Adipocyte (in vitro differentiated cells): ENCODE results near the gene SRI.

Source experiments
- DNase-seq: peaks from one replicate; pipeline ENCODE4 v3.0.0-alpha.2; 2015; ENCODE audit warnings: low read depth
- H3K27me3 ChIP-seq: replicated peaks from 2 replicates; pipeline ENCODE4 v1.7.0; 2013; ENCODE audit warnings: mild to moderate bottlenecking, low read length, moderate library complexity; ENCODE audit not compliant: control insufficient read depth, insufficient read depth
- H3K36me3 ChIP-seq: 2 replicates; pipeline ENCODE4 v1.7.0; 2013; ENCODE audit warnings: low read length, mild to moderate bottlenecking, moderate library complexity; ENCODE audit not compliant: control insufficient read depth, insufficient read depth, severe bottlenecking
- H3K4me1 ChIP-seq: 2 replicates; pipeline ENCODE4 v1.7.0; 2013; ENCODE audit warnings: mild to moderate bottlenecking, low read length, moderate library complexity; ENCODE audit not compliant: control insufficient read depth, insufficient read depth
- H3K4me3 ChIP-seq: 2 replicates; pipeline ENCODE4 v1.7.0; 2013; ENCODE audit warnings: mild to moderate bottlenecking, low read length, moderate library complexity
- H3K9ac ChIP-seq: 2 replicates; pipeline ENCODE4 v1.7.0; 2013; ENCODE audit warnings: mild to moderate bottlenecking, low read length, moderate library complexity
- H3K9me3 ChIP-seq: 2 replicates; pipeline ENCODE4 v1.7.0; 2013; ENCODE audit warnings: mild to moderate bottlenecking, low read length, moderate library complexity; ENCODE audit not compliant: control insufficient read depth

The SRI gene

DNA sequence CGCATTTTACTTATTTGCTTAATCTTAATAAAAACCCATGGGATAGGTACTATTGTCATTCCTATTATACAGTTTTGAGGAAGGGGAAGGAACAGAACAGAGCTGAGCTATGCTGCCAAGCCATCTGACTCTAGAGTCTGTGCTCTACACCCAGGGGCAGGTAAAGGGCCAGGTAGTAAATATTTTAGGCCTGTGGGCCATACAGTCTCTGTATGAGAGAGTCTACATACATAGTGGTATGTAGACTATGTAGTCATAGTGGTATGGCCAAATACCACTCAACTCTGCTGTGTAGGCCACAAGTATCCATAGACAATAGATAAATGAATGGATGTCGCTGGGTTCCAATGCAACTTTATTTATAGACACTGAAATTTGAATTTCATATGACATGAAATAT lies 3.4 kb upstream of the SRI start:
- no peak for DNase-seq
- H3K9ac ChIP-seq = no peak overlapping the region
- no peaks in the 10 kb centered on the region for H3K36me3 ChIP-seq
- no peak overlapping the region for H3K4me3 ChIP-seq
- no peaks in the 10 kb centered on the region for H3K27me3 ChIP-seq
- peaks cover 42% of the 10 kb centered on the region for H3K4me1 ChIP-seq
- no peaks in the 10 kb centered on the region for H3K9me3 ChIP-seq

DNA sequence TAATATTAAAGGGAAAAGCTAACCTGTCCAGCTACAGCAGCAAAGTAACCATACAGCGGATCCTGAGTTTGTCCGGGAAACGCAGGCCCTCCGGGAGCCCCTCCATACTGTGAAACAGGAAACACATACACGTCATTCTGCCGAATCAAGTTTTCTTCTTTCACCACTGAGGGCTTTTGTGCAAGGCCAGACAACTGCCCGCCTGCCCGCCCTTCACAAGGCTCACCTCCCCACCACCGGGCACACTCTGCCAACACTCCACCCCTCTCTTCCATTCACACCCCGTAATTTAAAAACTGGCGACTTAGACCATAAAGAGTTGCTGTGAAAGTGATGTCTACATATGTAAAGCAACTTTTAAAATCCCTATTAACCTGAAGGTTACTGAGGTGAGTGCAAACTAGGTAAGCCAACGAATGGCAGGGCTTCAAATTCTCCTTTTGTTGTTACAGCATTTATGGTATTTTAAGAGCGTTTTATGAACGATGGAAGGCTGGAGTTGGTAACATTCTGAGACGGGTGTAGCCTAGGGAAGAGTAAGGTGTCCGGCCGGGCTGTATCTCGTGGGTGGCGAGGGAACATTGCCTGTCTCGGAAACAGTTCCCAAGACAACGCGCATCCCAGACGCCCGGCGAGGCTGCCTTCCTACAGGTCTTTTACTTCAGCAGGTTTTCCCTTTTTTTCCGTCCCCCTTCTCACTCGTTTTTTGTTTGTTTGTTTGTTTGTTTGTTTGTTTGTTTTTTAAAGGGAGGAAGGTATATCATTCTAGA lies 817 bp downstream of the SRI start:
- Histone ChIP-seq H3K36me3 (peaks cover 29% of the 10 kb centered on the region), H3K9ac (peak overlapping the region; percentile 95), H3K4me3 (peak overlapping the region; percentile 98), H3K27me3 (no peaks in the 10 kb centered on the region), H3K4me1 (peaks cover 26% of the 10 kb centered on the region), H3K9me3 (no peaks in the 10 kb centered on the region)
- DNase-seq = peak; percentile 77

GRCh38 chr7:88218429-88218745 lies 1.5 kb downstream of the SRI start:
- H3K4me1 ChIP-seq = peaks cover 26% of the 10 kb centered on the region
- no peaks in the 10 kb centered on the region for H3K27me3 ChIP-seq
- H3K9me3 ChIP-seq = no peaks in the 10 kb centered on the region
- peaks cover 35% of the 10 kb centered on the region for H3K36me3 ChIP-seq
- H3K9ac ChIP-seq = peak overlapping the region; percentile 95
- H3K4me3 ChIP-seq = peak overlapping the region; percentile 98
- no peak for DNase-seq

GRCh38 chr7:88217675-88218428 lies 2.0 kb downstream of the SRI start:
- no peak for DNase-seq

GRCh38 chr7:88216276-88216675 lies 3.6 kb downstream of the SRI start:
- Histone ChIP-seq H3K4me1 (peaks cover 24% of the 10 kb centered on the region), H3K4me3 (no peak overlapping the region), H3K9me3 (no peaks in the 10 kb centered on the region), H3K9ac (no peak overlapping the region), H3K36me3 (peaks cover 56% of the 10 kb centered on the region), H3K27me3 (no peaks in the 10 kb centered on the region)
- DNase-seq = no peak

More at GRCh38 chr7:88217675-88218428, 2.0 kb downstream of the SRI start:
- peaks cover 41% of the 10 kb centered on the region for H3K36me3 ChIP-seq
- peak overlapping the region; percentile 98 for H3K4me3 ChIP-seq
- peaks cover 26% of the 10 kb centered on the region for H3K4me1 ChIP-seq
- no peaks in the 10 kb centered on the region for H3K27me3 ChIP-seq
- H3K9ac ChIP-seq = peak overlapping the region; percentile 95
- no peaks in the 10 kb centered on the region for H3K9me3 ChIP-seq

DNA sequence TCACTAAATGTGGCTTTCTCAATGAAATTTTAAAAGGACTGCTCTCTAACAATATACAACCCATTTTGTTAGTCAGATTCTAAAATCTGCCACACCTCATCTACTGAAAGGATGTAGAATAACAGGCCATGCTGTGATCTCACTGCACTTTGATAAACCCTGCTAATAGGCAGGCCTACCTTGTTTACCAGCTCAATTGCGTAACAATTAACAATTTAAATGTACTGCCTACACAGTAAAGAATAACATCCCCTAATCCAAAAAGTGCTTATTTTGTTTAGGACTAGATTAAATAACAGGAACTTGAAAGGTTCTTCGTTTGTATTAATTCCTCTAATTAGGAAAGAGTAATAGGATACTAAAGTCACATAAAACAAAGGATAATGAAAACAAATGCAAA lies 4.5 kb downstream of the SRI start:
- no peak for DNase-seq
- peaks cover 65% of the 10 kb centered on the region for H3K36me3 ChIP-seq
- H3K9ac ChIP-seq = no peak overlapping the region

GRCh38 chr7:88214456-88214855 lies 5.4 kb downstream of the SRI start:
- Histone ChIP-seq H3K9ac (no peak overlapping the region), H3K9me3 (no peaks in the 10 kb centered on the region), H3K4me1 (peaks cover 18% of the 10 kb centered on the region), H3K27me3 (no peaks in the 10 kb centered on the region), H3K36me3 (peaks cover 73% of the 10 kb centered on the region), H3K4me3 (no peak overlapping the region)
- DNase-seq = no peak

More for the DNA sequence above, 4.5 kb downstream of the SRI start:
- H3K27me3 ChIP-seq = no peaks in the 10 kb centered on the region
- H3K9me3 ChIP-seq = no peaks in the 10 kb centered on the region
- no peak overlapping the region for H3K4me3 ChIP-seq
- H3K4me1 ChIP-seq = peaks cover 18% of the 10 kb centered on the region

DNA sequence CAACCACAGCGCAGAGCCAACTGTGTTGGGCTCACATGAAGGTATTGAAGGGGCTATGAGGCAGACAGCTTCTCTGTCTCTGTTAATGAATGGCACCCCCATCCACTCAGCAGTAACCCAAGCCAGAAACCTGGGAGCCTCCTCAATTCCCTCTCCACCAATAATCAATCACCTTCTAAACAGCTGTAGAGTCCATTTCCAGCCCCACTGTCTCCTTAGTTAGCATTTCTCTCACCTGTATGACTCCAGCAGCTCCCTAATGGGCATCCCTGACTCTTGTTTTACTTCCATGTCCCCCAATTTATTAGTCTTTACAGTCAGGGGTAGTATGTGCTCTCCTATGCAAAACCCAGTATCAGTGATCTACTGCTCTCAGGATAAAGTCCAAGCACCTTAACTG lies 6.9 kb downstream of the SRI start:
- Histone ChIP-seq H3K9ac (no peak overlapping the region), H3K4me1 (peaks cover 7% of the 10 kb centered on the region), H3K4me3 (no peak overlapping the region), H3K27me3 (no peaks in the 10 kb centered on the region), H3K9me3 (no peaks in the 10 kb centered on the region), H3K36me3 (peaks cover 89% of the 10 kb centered on the region)
- no peak for DNase-seq

DNA sequence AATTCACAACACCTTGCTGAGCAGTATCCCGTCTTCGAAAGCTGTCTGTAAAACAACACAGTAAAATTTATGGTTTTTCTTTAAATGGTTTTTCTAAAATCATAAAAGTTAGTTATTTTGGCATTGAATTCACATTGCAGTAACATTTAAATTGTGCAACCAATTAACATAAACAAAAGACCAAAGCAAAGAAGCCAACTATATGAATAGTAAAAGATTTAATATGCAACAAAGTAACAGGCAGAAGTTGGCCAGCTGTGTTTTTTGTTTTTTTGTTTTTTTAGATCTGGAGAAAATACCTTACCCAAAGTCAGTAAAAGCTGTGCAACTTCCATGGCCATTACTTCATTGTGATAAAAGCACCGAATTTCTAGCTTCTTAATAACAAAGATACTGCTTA lies 11.3 kb downstream of the SRI start:
- no peak overlapping the region for H3K4me3 ChIP-seq
- no peaks in the 10 kb centered on the region for H3K4me1 ChIP-seq
- H3K36me3 ChIP-seq = peaks cover 99% of the 10 kb centered on the region
- DNase-seq = no peak
- no peak overlapping the region for H3K9ac ChIP-seq
- no peaks in the 10 kb centered on the region for H3K27me3 ChIP-seq
- H3K9me3 ChIP-seq = no peaks in the 10 kb centered on the region

DNA sequence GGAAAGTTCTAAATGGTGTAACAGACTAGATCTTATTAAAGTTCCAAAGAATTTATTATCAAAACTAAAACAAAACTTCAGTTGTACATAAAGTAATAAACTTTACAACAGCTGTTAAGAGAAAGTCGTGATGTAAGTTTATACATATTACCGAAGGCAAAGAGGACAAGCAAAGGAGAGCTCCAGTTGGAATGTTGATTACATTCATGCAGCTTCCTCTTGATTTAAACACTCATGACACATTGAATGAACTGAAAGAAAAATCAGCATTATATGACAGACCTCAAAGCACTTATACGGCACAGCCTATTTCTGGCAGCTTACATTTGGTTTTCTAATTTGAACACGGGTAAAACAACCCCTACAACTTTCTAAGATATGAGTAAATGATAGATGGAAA lies 13.6 kb downstream of the SRI start:
- Histone ChIP-seq H3K9ac (no peak overlapping the region), H3K27me3 (no peaks in the 10 kb centered on the region), H3K4me3 (no peak overlapping the region), H3K9me3 (no peaks in the 10 kb centered on the region), H3K4me1 (no peaks in the 10 kb centered on the region), H3K36me3 (peaks cover 87% of the 10 kb centered on the region)
- no peak for DNase-seq

DNA sequence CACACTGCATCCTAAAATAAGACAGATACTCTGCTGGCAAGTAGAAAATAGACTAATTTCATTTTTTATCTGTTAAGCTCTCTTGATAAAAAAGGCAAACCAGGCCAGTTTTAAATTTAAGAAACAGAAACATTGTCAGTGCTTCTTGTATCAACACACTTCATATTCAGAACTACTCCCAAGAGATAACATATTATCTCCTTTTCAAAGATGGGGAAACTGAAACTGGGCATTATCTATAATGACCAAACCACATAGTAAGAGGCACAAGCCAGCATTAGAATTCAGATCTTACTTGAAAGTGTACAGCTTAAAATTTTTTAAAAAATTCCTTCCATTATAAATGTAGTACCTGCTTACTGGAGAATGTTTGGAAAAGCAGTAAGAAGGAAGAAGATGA lies 14.7 kb downstream of the SRI start:
- Histone ChIP-seq H3K36me3 (peaks cover 77% of the 10 kb centered on the region), H3K9me3 (no peaks in the 10 kb centered on the region)
- no peak for DNase-seq

More for the DNA sequence above, 14.7 kb downstream of the SRI start:
- H3K27me3 ChIP-seq = no peaks in the 10 kb centered on the region
- H3K9ac ChIP-seq = no peak overlapping the region
- H3K4me1 ChIP-seq = no peaks in the 10 kb centered on the region
- no peak overlapping the region for H3K4me3 ChIP-seq
